ENCODE data around the gene BRINP1. TPM values are rescaled to one million over a fixed set of nuclear protein-coding genes. Genes with fewer than 3 reads are reported as not detected.

Gene BRINP1, protein sequence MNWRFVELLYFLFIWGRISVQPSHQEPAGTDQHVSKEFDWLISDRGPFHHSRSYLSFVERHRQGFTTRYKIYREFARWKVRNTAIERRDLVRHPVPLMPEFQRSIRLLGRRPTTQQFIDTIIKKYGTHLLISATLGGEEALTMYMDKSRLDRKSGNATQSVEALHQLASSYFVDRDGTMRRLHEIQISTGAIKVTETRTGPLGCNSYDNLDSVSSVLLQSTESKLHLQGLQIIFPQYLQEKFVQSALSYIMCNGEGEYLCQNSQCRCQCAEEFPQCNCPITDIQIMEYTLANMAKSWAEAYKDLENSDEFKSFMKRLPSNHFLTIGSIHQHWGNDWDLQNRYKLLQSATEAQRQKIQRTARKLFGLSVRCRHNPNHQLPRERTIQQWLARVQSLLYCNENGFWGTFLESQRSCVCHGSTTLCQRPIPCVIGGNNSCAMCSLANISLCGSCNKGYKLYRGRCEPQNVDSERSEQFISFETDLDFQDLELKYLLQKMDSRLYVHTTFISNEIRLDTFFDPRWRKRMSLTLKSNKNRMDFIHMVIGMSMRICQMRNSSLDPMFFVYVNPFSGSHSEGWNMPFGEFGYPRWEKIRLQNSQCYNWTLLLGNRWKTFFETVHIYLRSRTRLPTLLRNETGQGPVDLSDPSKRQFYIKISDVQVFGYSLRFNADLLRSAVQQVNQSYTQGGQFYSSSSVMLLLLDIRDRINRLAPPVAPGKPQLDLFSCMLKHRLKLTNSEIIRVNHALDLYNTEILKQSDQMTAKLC
- under 1 TPM in 1 of 4 donors, not detected in 3; 0.27 TPM for total RNA-seq

DNA sequence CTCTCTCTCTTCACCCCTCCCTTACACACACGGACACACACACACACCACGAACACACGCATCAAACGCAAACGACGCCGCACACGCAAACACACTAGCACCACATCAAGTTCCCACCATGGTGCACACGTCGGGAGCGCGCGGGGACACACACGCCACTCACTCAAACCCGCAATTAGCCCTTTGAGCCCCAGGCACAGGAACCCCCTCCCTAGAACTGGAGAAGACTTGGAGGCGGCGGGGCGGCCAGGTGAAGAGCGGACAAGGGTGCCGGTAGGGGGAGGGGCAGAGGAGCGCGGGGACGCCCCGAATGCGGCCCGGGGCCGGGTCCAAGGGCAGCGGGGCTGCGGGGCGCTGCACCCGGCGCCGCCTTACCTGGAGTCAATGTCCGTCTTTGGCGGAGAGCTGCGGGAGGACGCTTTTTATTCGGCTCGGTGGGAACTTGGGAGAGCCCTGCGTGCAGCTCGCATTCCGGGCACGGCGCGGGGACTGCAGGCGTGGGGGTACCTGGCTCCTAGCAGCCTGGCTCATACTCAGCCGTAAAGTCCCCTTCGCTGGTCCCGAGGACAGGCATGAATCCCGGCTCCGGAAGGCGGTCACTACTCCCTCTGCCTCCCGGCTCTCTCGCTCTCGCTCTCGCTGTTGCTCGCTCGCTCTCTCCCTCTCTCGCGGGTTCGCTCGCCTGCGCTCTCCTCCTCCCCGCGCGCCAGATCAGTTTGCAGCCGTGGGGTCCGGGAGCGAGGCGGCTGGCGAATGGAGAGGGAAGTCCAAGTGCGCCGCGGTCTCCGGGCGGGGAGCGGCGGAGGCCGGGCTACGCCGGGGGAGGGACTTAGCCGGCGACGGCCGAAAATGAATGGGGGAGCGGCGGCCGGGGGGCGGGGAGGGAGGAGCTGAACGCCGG is at the start of gene BRINP1:
TSS of gene BRINP1 (minus strand) at position 755 of the 901 bp plus-strand sequence. CDS start 56,080 bp downstream, outside the sequence.
- Histone ChIP-seq H3K4me3 (peak within 1 kb of the TSS in 3 of 4 donors; percentile 9 to 41 (median 28)), H3K4me1 (peaks cover 0 to 10% (median 4%) of the 10 kb centered on the region in 4 donors), H3K27ac (no peak within 1 kb of the TSS), H3K27me3 (peaks cover 55% of the 10 kb centered on the region), H3K36me3 (no peaks in the 10 kb centered on the region), H3K9me3 (no peaks in the 10 kb centered on the region)
- intact Hi-C loops (cut with DNase I; ENCODE audit: low total_unique reads): no loop called here
- no peak for DNase-seq
- in situ Hi-C loops (cut with MboI; ENCODE audit: low pct_ligation_motif_present in 1 of 4, low pct_unique_long_range_greater_than_20kb in 1 of 4, low sequenced_read_pairs in 3 of 4): loop anchor here in 1 of 4 donors (25.0 kb wide), 1 partner anchor 1907 kb away; no protein-coding TSS in a partner anchor
- TF ChIP-seq CTCF (IDR thresholded peaks at IDR 0.05) (no peak), POLR2AphosphoS5 (IDR thresholded peaks at IDR 0.05) (no peak)
- 13% methylated on average over 84 of the region's 91 CpGs; no CpG with 5 or more reads in 1 of the 2 donors for WGBS, 2 donors (ENCODE audit: low coverage in 1 of 2)

DNA sequence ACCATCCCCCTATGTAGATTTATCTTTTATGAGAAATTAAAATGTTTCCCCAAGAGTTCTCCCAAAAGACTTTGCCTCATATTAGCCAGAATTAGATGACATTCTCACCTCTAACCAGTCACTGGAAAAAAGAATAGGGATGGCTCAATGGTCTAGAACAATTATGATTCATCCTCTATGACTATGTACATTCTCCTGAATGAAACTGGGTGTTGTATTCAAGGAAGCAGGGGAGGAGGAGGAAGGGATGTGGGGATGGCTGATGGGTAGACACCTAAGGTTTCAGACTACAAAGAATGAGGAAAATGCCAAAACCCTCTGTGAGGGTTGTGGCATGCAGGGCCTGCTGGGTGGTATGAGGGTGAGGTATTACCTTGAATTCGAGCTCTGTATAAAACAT is 49.5 kb upstream of the BRINP1 start:
- Histone ChIP-seq H3K27me3 (no peaks in the 10 kb centered on the region), H3K27ac (no peak overlapping the region), H3K36me3 (no peaks in the 10 kb centered on the region), H3K4me3 (no peak overlapping the region), H3K4me1 (no peaks in the 10 kb centered on the region), H3K9me3 (no peaks in the 10 kb centered on the region)
- DNase-seq: no peak
- 40 to 57% methylated on average over 1 of the region's 1 CpG for WGBS, 2 donors (ENCODE audit: low coverage in 1 of 2)
- in situ Hi-C loops (cut with MboI; ENCODE audit: low pct_ligation_motif_present in 1 of 4, low pct_unique_long_range_greater_than_20kb in 1 of 4, low sequenced_read_pairs in 3 of 4) (no loop called here), intact Hi-C loops (cut with DNase I; ENCODE audit: low total_unique reads) (no loop called here)
- TF ChIP-seq POLR2A (IDR thresholded peaks at IDR 0.05) (no peak), CTCF (IDR thresholded peaks at IDR 0.05) (no peak), POLR2AphosphoS5 (IDR thresholded peaks at IDR 0.05) (no peak), EP300 (IDR thresholded peaks at IDR 0.05; ENCODE audit: low read depth) (no peak)

GRCh38 chr9:119416793-119417192 is 47.6 kb upstream of the BRINP1 start:
- Histone ChIP-seq H3K27me3 (no peaks in the 10 kb centered on the region), H3K9me3 (no peaks in the 10 kb centered on the region), H3K27ac (no peak overlapping the region), H3K4me1 (no peaks in the 10 kb centered on the region), H3K4me3 (no peak overlapping the region), H3K36me3 (no peaks in the 10 kb centered on the region)
- intact Hi-C loops (cut with DNase I; ENCODE audit: low total_unique reads): no loop called here
- in situ Hi-C loops (cut with MboI; ENCODE audit: low pct_ligation_motif_present in 1 of 4, low pct_unique_long_range_greater_than_20kb in 1 of 4, low sequenced_read_pairs in 3 of 4): no loop called here
- TF ChIP-seq CTCF (IDR thresholded peaks at IDR 0.05): no peak
- TF ChIP-seq POLR2AphosphoS5 (IDR thresholded peaks at IDR 0.05): no peak
- TF ChIP-seq EP300 (IDR thresholded peaks at IDR 0.05; ENCODE audit: low read depth): no peak
- TF ChIP-seq POLR2A (IDR thresholded peaks at IDR 0.05): no peak
- no peak for DNase-seq
